ENCODE results near the gene LPIN3. TPM values are rescaled to one million over a fixed set of nuclear protein-coding genes. Genes with fewer than 3 reads are reported as not detected.

LPIN3 gene
- total RNA-seq, 1 donor from 2014 or later, result 1.8 TPM

GRCh38 chr20:41300886-41301285, 39.7 kb upstream of the LPIN3 start:
- no peak overlapping the region for H3K4me3 Mint-ChIP-seq
- no peak for DNase-seq (ENCODE audit: low read depth, low spot score)
- H3K27me3 Mint-ChIP-seq (ENCODE audit: low read depth), result no peaks in the 10 kb centered on the region
- peaks cover 2% of the 10 kb centered on the region for H3K9me3 Mint-ChIP-seq
- no peak for TF ChIP-seq CTCF (conservative IDR thresholded peaks at IDR 0.05)
- no peak overlapping the region for H3K27ac Mint-ChIP-seq (ENCODE audit: unreplicated experiment)
- no peaks in the 10 kb centered on the region for H3K36me3 Mint-ChIP-seq (ENCODE audit: low read depth)
- peaks cover 9% of the 10 kb centered on the region for H3K4me1 Mint-ChIP-seq

- TF ChIP-seq CTCF (conservative IDR thresholded peaks at IDR 0.05), result no peak
- H3K9me3 Mint-ChIP-seq, result no peaks in the 10 kb centered on the region
Measured at GRCh38 chr20:41304002-41304401, 36.6 kb upstream of the LPIN3 start.

GRCh38 chr20:41304424-41305079, 36.1 kb upstream of the LPIN3 start:
- Mint-ChIP-seq H3K27ac (ENCODE audit: unreplicated experiment) (no peak overlapping the region), H3K9me3 (no peaks in the 10 kb centered on the region), H3K27me3 (ENCODE audit: low read depth) (no peaks in the 10 kb centered on the region), H3K4me1 (peaks cover 9% of the 10 kb centered on the region), H3K36me3 (ENCODE audit: low read depth) (no peaks in the 10 kb centered on the region), H3K4me3 (no peak overlapping the region)
- no peak for DNase-seq (ENCODE audit: low read depth, low spot score)
- TF ChIP-seq CTCF (conservative IDR thresholded peaks at IDR 0.05), result no peak

More at GRCh38 chr20:41304002-41304401, 36.6 kb upstream of the LPIN3 start:
- no peak for DNase-seq (ENCODE audit: low read depth, low spot score)
- H3K36me3 Mint-ChIP-seq (ENCODE audit: low read depth), result no peaks in the 10 kb centered on the region
- no peak overlapping the region for H3K4me3 Mint-ChIP-seq
- no peaks in the 10 kb centered on the region for H3K27me3 Mint-ChIP-seq (ENCODE audit: low read depth)
- no peak overlapping the region for H3K27ac Mint-ChIP-seq (ENCODE audit: unreplicated experiment)
- peaks cover 9% of the 10 kb centered on the region for H3K4me1 Mint-ChIP-seq

GRCh38 chr20:41306061-41306727, 34.4 kb upstream of the LPIN3 start:
- Mint-ChIP-seq H3K4me1 (no peaks in the 10 kb centered on the region), H3K36me3 (ENCODE audit: low read depth) (no peaks in the 10 kb centered on the region), H3K4me3 (no peak overlapping the region), H3K27me3 (ENCODE audit: low read depth) (no peaks in the 10 kb centered on the region), H3K9me3 (no peaks in the 10 kb centered on the region), H3K27ac (ENCODE audit: unreplicated experiment) (no peak overlapping the region)
- TF ChIP-seq CTCF (conservative IDR thresholded peaks at IDR 0.05), result no peak
- no peak for DNase-seq (ENCODE audit: low read depth, low spot score)

- H3K4me3 Mint-ChIP-seq, result no peak overlapping the region
- no peaks in the 10 kb centered on the region for H3K27me3 Mint-ChIP-seq (ENCODE audit: low read depth)
- TF ChIP-seq CTCF (conservative IDR thresholded peaks at IDR 0.05), result no peak
- H3K9me3 Mint-ChIP-seq, result no peaks in the 10 kb centered on the region
- no peak for DNase-seq (ENCODE audit: low read depth, low spot score)
- H3K27ac Mint-ChIP-seq (ENCODE audit: unreplicated experiment), result no peak overlapping the region
- no peaks in the 10 kb centered on the region for H3K36me3 Mint-ChIP-seq (ENCODE audit: low read depth)
- H3K4me1 Mint-ChIP-seq, result no peaks in the 10 kb centered on the region
Measured at GRCh38 chr20:41307021-41307420, 33.6 kb upstream of the LPIN3 start.

All from neural crest cell (in vitro differentiated cells).